ENCODE measurements around the gene NMNAT2. TPM values are rescaled to one million over a fixed set of nuclear protein-coding genes. Genes with fewer than 3 reads are reported as not detected.
A peak's percentile ranks its signal among the peaks of the same experiment; 100 is the strongest.

NMNAT2 gene
- total and polyA plus RNA-seq, 10 of the 15 experiments (the other 5 are each of a cell fraction or from before 2014, with no cell fraction given): 0.02 to 2.0 (median 0.60) TPM

DNA sequence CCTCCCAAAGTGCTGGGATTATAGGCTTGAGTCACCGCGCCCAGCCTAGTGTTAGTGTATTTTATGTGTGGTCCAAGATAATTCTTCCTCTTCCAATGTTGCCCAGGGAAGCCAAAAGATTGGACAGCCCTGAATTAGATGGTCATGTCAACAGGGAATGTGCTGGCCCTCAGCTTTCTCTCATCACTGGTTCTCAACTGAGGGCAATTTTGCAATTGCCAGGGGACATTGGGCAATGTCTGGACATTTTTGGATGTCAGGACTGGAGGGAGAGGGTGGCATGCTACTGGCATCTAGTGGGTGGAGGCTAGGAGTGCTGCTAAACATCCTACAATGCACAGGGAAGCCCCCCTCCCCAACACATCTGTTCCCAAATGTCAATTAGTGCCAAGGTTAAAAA, 137.1 kb downstream of the NMNAT2 start:
- no peak for TF ChIP-seq TCF12 (IDR thresholded peaks at IDR 0.05; ENCODE audit: low read depth, low read length)
- TF ChIP-seq IKZF2 (IDR thresholded peaks at IDR 0.05): no peak
- no peak for TF ChIP-seq REST (IDR thresholded peaks at IDR 0.05; ENCODE audit: low read depth, low read length)
- no peak for TF ChIP-seq SMAD1 (IDR thresholded peaks at IDR 0.05; ENCODE audit: low read depth, partially characterized antibody)
- TF ChIP-seq E2F4 (IDR thresholded peaks at IDR 0.05; ENCODE audit: low read depth, low read length): no peak
- TF ChIP-seq MEF2A (IDR thresholded peaks at IDR 0.05; ENCODE audit: insufficient read depth, low read depth, low read length): no peak
- CTCF ChIA-PET: interaction anchor here (0.8 to 9.3 kb wide), 19 partner anchors 9 to 1065 kb away, joined by 3 to 146 read pairs (median 6); no protein-coding TSS in a partner anchor
- H3K79me2 ChIP-seq (ENCODE audit: control insufficient read depth, insufficient read depth, low read length): no peaks in the 10 kb centered on the region
- H2AFZ ChIP-seq (ENCODE audit: control insufficient read depth, low read depth, low read length): no peak overlapping the region
- H3K36me3 ChIP-seq (ENCODE audit: control insufficient read depth in 2 of 2, insufficient read depth in 2 of 2, low read length in 1 of 2): no peaks in the 10 kb centered on the region
- DNase-seq (ENCODE audit: low read depth, low spot score): no peak
- H4K20me1 ChIP-seq (ENCODE audit: control insufficient read depth, insufficient read depth): no peaks in the 10 kb centered on the region
- no peak overlapping the region for H3K27ac ChIP-seq (ENCODE audit: control insufficient read depth, insufficient read depth)
- H3K9ac ChIP-seq (ENCODE audit: control insufficient read depth, insufficient read depth, low read length): no peak overlapping the region
- H3K9me3 ChIP-seq (replicated peaks; ENCODE audit: control insufficient read depth, insufficient read depth, low read length): no peaks in the 10 kb centered on the region
- H3K4me1 ChIP-seq (ENCODE audit: control insufficient read depth, insufficient read depth, low read length): peaks cover 3% of the 10 kb centered on the region; the same call in 1 of the 2 replicates
- no TSS peak for BruUV-seq (replicated peaks)
- H3K27me3 ChIP-seq (replicated peaks in 1 of 2; ENCODE audit: control insufficient read depth in 2 of 2, insufficient read depth in 2 of 2, low read length in 1 of 2): no peaks in the 10 kb centered on the region
- FAIRE-seq: no peak
- intact Hi-C loops (cut with micrococcal nuclease; ENCODE audit: unreplicated experiment) (loop anchor here (1.0 to 5.0 kb wide), 5 partner anchors 37 to 406 kb away; partner anchors contain the start of gene SMG7), in situ Hi-C loops (cut with MboI) (loop anchor here (10.0 kb wide), 1 partner anchor 264 kb away; no protein-coding TSS in a partner anchor)
- no peak overlapping the region for H3K4me2 ChIP-seq (ENCODE audit: control insufficient read depth, insufficient read depth)
- POLR2A ChIA-PET: interaction anchor here (0.6 to 1.8 kb wide), 3 partner anchors 25 to 38 kb away, joined by 3 to 8 read pairs (median 5); no protein-coding TSS in a partner anchor
- no peak overlapping the region for H3K4me3 ChIP-seq
- peak; percentile 19 for ATAC-seq
- 100% methylated on average over 2 of the region's 2 CpGs for WGBS (ENCODE audit: insufficient coverage, insufficient replicate concordance, low lambda C conversion rate, missing lambda C conversion rate)
- RAD21 ChIA-PET (ENCODE audit: unreplicated experiment): interaction anchor here (1.0 to 7.3 kb wide), 12 partner anchors 10 to 404 kb away, joined by 3 to 114 read pairs (median 6); no protein-coding TSS in a partner anchor
- SMC1A ChIA-PET (ENCODE audit: uncharacterized antibody, unreplicated experiment): interaction anchor here (0.6 to 7.0 kb wide), 8 partner anchors 8 to 374 kb away, joined by 3 to 152 read pairs (median 6); partner anchors contain the start of gene APOBEC4

Measured in GM12878 (cell line).